B cell (primary cell): Measurements from ENCODE around the gene FAM20C. TPM values are rescaled to one million over a fixed set of nuclear protein-coding genes. Genes with fewer than 3 reads are reported as not detected.
"Not testable (repeated sequence)": the region's sequence is repeated elsewhere in the genome, so short reads cannot be mapped to it uniquely, and the experiment has no call there.

Experiments
- ATAC-seq: fragments of 200-7000 bp; cut with Tn5 transposase; one replicate; pipeline ENCODE4 v1.10.0; 2021; ENCODE audit warnings: low read depth, mild to moderate bottlenecking, moderate number of reproducible peaks, moderate library complexity
- CTCF ChIA-PET: fragments of 350-600 bp; sonication (Branson Sonifier 250); formaldehyde crosslinking; loops from one replicate; lab custom pipeline; 2021; ENCODE audit warnings: antibody characterized with exemption, inconsistent platforms; lab: Charles Lee
- POLR2A ChIA-PET: fragments of 350-600 bp; sonication (Branson Sonifier 250); formaldehyde crosslinking; loops from one replicate; lab custom pipeline; 2021; ENCODE audit warnings: antibody characterized with exemption; lab: Charles Lee
- DNase-seq: peaks from one replicate; pipeline ENCODE4 v3.0.0; 2013
- H2AFZ ChIP-seq: 2 replicates; pipeline ENCODE4 v1.6.1; 2012; ENCODE audit warnings: mild to moderate bottlenecking, low read depth, low read length; ENCODE audit not compliant: insufficient read depth, poor library complexity, severe bottlenecking
- H3K27ac ChIP-seq, 2 donors: 1 replicate in 1 of 2; 2 replicates in 1 of 2; pipeline ENCODE4 v1.5.1; 2012 to 2013; ENCODE audit warnings: low read length in 2 of 2, mild to moderate bottlenecking in 2 of 2, moderate library complexity in 1 of 2
- H3K27me3 ChIP-seq, 4 experiments: fragments of 200-600 bp in 1 of 4; sonication (generic) in 1 of 4; replicated peaks in 1 of 4; 1 replicate in 2 of 4; 2 replicates in 2 of 4; pipeline versions ENCODE4 v1.6.1 to v1.7.0; 2013 to 2016; ENCODE audit warnings: low read length in 3 of 4, mild to moderate bottlenecking in 2 of 4, mixed read lengths in 1 of 4, moderate library complexity in 1 of 4; ENCODE audit not compliant: insufficient read depth in 4 of 4, control insufficient read depth in 3 of 4; ENCODE audit errors: control extremely low read depth in 1 of 4
- H3K36me3 ChIP-seq, 2 experiments: replicated peaks in 1 of 2; 1 replicate in 1 of 2; 2 replicates in 1 of 2; pipeline versions ENCODE4 v1.6.1 to v1.7.1; 2013; ENCODE audit warnings: low read length in 1 of 2; ENCODE audit not compliant: insufficient read depth in 2 of 2, control insufficient read depth in 1 of 2; ENCODE audit errors: control extremely low read depth in 1 of 2, extremely low read depth in 1 of 2
- H3K4me1 ChIP-seq, 2 donors: fragments of 200-600 bp in 1 of 2; sonication (generic) in 1 of 2; 1 replicate in 1 of 2; 2 replicates in 1 of 2; pipeline versions ENCODE4 v1.5.1 to v1.6.1; 2013 to 2017; ENCODE audit warnings: low read length in 2 of 2; ENCODE audit not compliant: control insufficient read depth in 2 of 2, insufficient read depth in 2 of 2
- H3K4me2 ChIP-seq: replicated peaks from 2 replicates; pipeline ENCODE3; 2012; ENCODE audit warnings: mild to moderate bottlenecking, low read depth, low read length; ENCODE audit not compliant: poor library complexity, severe bottlenecking
- H3K4me3 ChIP-seq, 5 experiments: fragments of 200-600 bp in 1 of 5; sonication (generic) in 1 of 5; 1 replicate in 3 of 5; 2 replicates in 2 of 5; pipeline versions ENCODE4 v1.5.1 to v1.7.0; 2011 to 2016; ENCODE audit warnings: low read length in 4 of 5, mild to moderate bottlenecking in 4 of 5, low read depth in 2 of 5, control low read depth in 1 of 5, moderate library complexity in 1 of 5; ENCODE audit not compliant: insufficient read depth in 1 of 5; ENCODE audit errors: control extremely low read depth in 1 of 5, extremely low read depth in 1 of 5
- H3K79me2 ChIP-seq: fragments of 200-600 bp; sonication (generic); one replicate; pipeline ENCODE4 v1.6.0; 2016; ENCODE audit warnings: low read length; ENCODE audit not compliant: control insufficient read depth, insufficient read depth
- H3K9ac ChIP-seq: fragments of 200-600 bp; sonication (generic); 2 replicates; pipeline ENCODE4 v1.6.1; 2017; ENCODE audit warnings: mild to moderate bottlenecking, low read length, moderate library complexity
- H3K9me3 ChIP-seq, 3 donors: one replicate each; pipeline versions ENCODE4 v1.6.1 to v1.7.1; 2013; ENCODE audit warnings: low read length in 2 of 3; ENCODE audit not compliant: control insufficient read depth in 2 of 3, insufficient read depth in 1 of 3; ENCODE audit errors: control extremely low read depth in 1 of 3
- H4K20me1 ChIP-seq: 2 replicates; pipeline ENCODE4 v1.6.0; 2012; ENCODE audit warnings: mild to moderate bottlenecking, low read length; ENCODE audit not compliant: insufficient read depth, control insufficient read depth, poor library complexity, severe bottlenecking
- H3K27ac Mint-ChIP-seq: one replicate; pipeline ENCODE4 v1.8.0; 2021; ENCODE audit warnings: mixed read lengths
- H3K27me3 Mint-ChIP-seq: one replicate; pipeline ENCODE4 v1.8.0; 2021; ENCODE audit warnings: mixed read lengths
- H3K4me1 Mint-ChIP-seq: one replicate; pipeline ENCODE4 v1.8.0; 2021; ENCODE audit warnings: mixed read lengths
- H3K4me3 Mint-ChIP-seq: one replicate; pipeline ENCODE4 v1.8.0; 2021; ENCODE audit warnings: mixed read lengths
- H3K9me3 Mint-ChIP-seq: one replicate; pipeline ENCODE4 v1.8.0; 2022; ENCODE audit warnings: mixed read lengths; ENCODE audit not compliant: insufficient read depth
- CTCF ChIP-seq: fragments of 200-600 bp; IDR thresholded peaks from one replicate; pipeline ENCODE4 v1.8.0; 2022; ENCODE audit warnings: antibody characterized with exemption, mild to moderate bottlenecking
- EZH2 ChIP-seq: IDR thresholded peaks from 2 replicates; pipeline ENCODE4 v1.6.1; 2012; ENCODE audit warnings: borderline replicate concordance, low read depth, mild to moderate bottlenecking, moderate library complexity, low read length; ENCODE audit not compliant: insufficient read depth, poor library complexity, severe bottlenecking
- WGBS: methylation state at CpG from one replicate; pipeline ENCODE4 v1.1.5; 2013; ENCODE audit warnings: missing lambda C conversion rate; ENCODE audit not compliant: insufficient coverage; 5-methylcytosine and 5-hydroxymethylcytosine counted together
- intact Hi-C: fragments of 100-400 bp; cut with micrococcal nuclease; formaldehyde crosslinking; loops from one replicate; pipeline ENCODE4 v1.10.0; 2022
- polyA plus RNA-seq: library from polyadenylated mRNA; depleted of rRNA; stranded (reverse); fragments of >200 nt; gene quantifications from 2 replicates; pipeline ENCODE4 v1.2.3, GENCODE V29; 2012
- total RNA-seq, 2 donors: library from RNA; stranded (reverse); fragments of 120-200 nt in 1 of 2; gene quantifications; 1 replicate in 1 of 2; 2 replicates in 1 of 2; pipeline versions ENCODE4 v1.2.3 to v1.2.4, GENCODE V29; 2013 to 2022

FAM20C gene
- total and polyA plus RNA-seq, 2 donors (not counting 1 experiment from before 2014, with no cell fraction given) = 0.54 to 0.81 TPM

GRCh38 chr7:243580-243978 is 51.2 kb downstream of the FAM20C start:
- H3K4me2 ChIP-seq, H3K27me3 ChIP-seq, H3K9ac ChIP-seq, H3K4me1 ChIP-seq, H4K20me1 ChIP-seq, H3K4me3 ChIP-seq, H2AFZ ChIP-seq, H3K27me3 Mint-ChIP-seq, DNase-seq, H3K36me3 ChIP-seq, CTCF ChIA-PET, intact Hi-C loops, ATAC-seq, H3K4me1 Mint-ChIP-seq, POLR2A ChIA-PET, H3K27ac Mint-ChIP-seq, H3K27ac ChIP-seq, H3K4me3 Mint-ChIP-seq, H3K9me3 Mint-ChIP-seq, H3K79me2 ChIP-seq: not testable (repeated sequence)
- peaks cover 0 to 21% (median 0%) of the 10 kb centered on the region in 3 donors for H3K9me3 ChIP-seq
- WGBS = 89% methylated on average over 3 of the region's 10 CpGs

- Mint-ChIP-seq H3K9me3 (no peaks in the 10 kb centered on the region), H3K4me3 (no peak overlapping the region), H3K4me1 (no peaks in the 10 kb centered on the region), H3K27me3 (no peaks in the 10 kb centered on the region), H3K27ac (no peak overlapping the region)
- H3K36me3 ChIP-seq = no peaks in the 10 kb centered on the region
- H3K9ac ChIP-seq = no peak overlapping the region
- no peaks in the 10 kb centered on the region for H3K79me2 ChIP-seq
- DNase-seq = no peak
- no peaks in the 10 kb centered on the region for H3K4me1 ChIP-seq
- H3K4me3 ChIP-seq = no peak overlapping the region
- no peak for ATAC-seq
- no peaks in the 10 kb centered on the region for H3K27me3 ChIP-seq
- peaks cover 0 to 21% (median 0%) of the 10 kb centered on the region in 3 donors for H3K9me3 ChIP-seq
- H4K20me1 ChIP-seq = no peaks in the 10 kb centered on the region
- no peak overlapping the region for H3K27ac ChIP-seq
- 93% methylated on average over 22 of the region's 22 CpGs for WGBS
- intact Hi-C loops = no loop called here
- no peak overlapping the region for H3K4me2 ChIP-seq
- H2AFZ ChIP-seq = no peak overlapping the region
- CTCF ChIA-PET = no interaction called here
- TF ChIP-seq EZH2 (no peak), CTCF (no peak)
- POLR2A ChIA-PET = no interaction called here
Measured at GRCh38 chr7:244974-245373, 52.6 kb downstream of the FAM20C start.
